NCI-H524 treated with DMSO at 0.1 percent for 48 hours (cell line): Measurements from ENCODE around the gene C4orf50.

ENCODE experiments used
- DNase-seq: peaks from one replicate; lab custom pipeline; 2025; lab: John Stamatoyannopoulos, UW

Gene C4orf50

DNA sequence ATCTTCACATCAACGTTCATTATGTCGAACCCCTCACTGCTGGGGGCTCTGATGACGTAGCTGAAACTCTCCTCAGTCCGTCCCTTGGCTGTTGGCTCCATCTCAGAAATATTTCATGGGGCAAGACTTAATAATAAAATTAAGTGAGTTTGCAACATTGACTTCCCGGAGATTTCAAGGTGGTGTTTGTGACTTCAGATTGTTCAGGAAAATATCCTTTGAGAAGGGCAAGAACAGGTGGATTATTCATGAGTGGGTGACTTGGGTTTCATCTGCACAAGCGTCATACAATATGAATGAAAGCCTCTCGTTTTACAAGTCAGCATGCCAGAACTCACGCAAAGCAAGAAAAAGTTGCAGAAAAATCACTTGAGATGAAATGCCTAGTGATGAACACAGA, at the start of gene C4orf50:
TSS of gene C4orf50 (minus strand) at position 101 of the 400 bp plus-strand sequence.
- no peak for DNase-seq

DNA sequence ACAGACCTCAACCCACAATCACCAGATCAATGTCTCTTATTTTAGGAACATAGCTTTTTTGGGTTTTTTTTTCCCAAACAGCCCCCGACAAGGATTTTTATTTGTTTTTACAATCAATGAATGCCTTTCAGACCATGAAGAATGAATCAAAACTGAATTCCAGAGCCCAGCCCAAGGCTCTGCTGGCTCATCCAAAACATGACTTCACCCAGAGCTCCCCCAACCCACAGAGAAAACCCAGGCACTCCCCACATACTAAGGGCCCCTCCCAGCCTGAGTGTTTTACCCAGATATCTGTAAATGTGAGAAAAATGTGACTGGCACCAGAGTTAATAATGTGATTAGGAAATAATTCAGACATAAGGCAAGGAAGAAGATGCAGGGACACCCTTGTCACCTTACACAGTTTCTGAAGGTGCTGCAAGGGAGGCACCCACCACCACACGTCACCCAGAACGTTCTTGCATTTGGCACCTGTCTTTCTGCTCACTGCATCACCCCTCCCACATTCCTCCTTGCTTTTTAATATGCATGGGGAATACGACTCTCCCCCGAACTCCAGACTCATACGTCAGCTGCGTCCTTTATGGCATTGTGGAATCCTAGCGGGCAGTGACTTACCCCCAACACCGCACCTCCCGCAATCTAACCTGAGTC, 47.8 kb upstream of the C4orf50 start:
- DNase-seq, result no peak

DNA sequence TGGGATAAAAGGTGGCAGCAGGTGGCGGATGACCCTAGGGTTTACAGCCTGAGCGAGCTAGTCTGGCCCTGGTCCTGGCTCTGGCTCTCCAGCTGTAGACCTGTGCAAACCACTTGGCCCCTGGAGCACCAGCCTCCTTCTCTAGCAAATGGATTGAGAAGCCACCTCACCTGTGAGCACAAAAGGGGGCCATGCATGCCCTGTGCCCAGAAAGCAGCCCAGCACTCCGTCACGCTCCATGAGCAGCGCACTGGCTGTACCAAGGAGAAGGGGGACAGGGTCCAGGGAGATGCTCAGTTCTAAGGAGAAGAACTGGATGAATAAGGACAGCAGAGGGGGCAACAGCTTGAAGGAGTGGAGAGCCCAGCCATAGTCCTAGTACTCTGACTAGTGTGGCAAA, 46.9 kb upstream of the C4orf50 start:
- DNase-seq, result no peak

DNA sequence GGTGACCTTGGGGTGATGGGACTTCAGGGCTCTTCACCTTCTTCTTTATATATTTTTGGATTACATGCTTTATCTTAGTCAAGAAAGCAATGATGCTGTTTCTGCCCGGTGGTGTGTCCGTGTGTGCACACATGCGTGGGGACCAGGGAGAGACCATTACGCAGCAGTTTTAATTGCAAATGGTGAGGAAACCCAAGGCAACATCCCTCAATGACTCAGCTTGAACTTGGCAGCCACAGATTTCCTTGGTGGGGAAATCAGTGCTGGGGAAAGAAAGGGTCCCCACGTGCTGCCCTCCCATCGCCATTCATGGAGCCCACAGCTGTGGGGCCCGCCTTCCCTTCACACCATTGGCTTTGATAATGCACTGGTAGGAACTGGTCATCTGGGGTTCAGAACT, 46.2 kb upstream of the C4orf50 start:
- DNase-seq, result no peak

DNA sequence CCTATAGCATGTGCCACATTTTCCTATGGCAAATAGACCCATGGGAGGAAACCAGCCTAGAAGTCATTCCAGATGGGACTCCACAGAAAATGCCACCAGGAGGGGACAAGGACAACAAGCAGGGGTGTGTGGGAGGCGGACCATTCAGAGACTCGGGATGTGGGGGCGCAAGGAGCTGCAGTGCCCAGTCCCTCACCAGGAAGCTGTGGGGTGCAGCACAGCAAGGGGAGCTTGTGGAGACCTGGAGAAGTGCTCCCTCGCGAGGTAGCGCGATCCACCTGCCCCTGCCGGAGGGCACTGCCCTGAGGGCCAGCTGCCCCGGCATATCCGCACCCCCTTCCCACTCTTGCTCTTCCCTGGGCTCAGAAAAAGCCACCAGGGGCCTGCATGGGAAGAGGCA, 45.5 kb upstream of the C4orf50 start:
- no peak for DNase-seq

DNA sequence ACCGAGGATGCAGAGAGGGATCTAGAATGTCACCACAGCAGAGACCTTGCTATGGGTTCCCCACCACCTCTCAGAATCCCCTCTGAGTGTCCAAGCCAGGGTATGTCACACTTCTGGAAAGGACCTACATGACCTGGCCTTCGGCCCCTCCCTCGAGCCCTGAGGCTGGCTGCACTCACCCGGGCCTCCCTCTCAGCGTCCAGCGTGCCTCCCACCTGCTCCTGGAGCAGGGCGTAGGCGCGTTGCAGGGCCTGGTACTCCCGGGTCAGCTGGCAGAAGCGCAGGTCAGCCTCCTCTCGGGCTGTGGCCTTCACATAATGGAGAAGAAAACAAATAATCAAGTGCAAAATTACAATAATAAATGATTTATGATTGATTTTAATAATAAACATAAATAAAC, 43.9 kb upstream of the C4orf50 start:
- DNase-seq, result no peak

DNA sequence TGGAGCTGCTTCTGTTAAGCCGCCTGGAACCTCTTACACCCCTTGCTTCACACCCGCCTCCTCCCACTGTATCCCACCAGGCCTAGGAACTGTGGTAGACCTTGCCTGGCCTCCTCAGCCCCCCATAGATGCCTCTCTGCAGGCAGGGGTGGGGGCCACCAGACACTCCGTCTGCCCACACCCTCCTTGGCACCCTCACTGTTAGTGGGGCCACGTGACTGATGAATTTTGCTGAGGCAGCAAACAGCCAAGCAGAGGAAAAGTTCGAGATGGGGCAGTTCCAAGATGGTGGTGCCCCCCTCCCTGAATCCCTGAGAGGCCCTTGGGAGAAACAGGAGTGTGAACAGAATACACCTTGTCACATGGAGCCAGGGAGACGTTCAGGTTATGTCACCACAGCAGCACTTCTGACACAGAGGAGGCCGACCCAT, 41.2 kb upstream of the C4orf50 start:
- no peak for DNase-seq

DNA sequence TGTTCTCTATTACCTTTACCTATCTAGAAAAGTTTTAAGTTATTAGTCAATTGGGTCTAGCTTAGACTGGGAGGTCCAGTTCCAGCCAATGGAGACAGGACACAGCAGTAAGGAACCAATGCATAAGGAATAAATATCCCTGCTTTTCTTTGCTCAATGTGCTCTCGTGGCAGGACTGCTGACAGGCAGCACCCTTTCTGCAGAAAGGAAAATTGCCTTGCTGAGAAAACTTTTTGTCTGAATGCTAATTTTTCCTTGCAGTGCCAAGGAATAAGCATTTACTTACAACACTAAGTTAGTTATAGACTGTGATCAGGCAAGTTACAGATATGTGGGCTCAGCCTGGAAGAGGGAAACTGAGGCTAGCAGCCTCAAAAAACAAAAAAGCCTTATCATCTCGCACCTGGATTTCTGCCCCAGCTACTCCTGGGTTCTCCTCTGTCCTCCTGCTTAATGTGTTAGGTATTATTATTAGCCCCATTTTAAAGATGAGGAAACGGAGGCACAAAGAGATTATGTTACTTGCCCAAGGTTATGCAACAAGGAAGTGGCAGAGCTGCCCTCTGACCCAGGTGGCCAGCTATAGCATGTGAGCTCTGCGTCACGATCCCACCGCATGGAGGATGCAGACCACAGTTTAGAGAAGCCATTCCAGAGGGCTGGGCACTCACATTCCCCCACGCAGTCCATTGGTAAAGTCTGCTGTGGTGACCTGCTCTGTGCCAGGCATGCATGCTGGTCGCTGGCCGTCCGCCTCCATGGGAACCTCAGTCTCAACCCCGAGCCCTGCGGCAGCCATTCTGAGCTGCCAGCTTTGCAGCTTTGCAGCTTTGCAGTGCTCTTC, 40.5 kb upstream of the C4orf50 start:
- no peak for DNase-seq

DNA sequence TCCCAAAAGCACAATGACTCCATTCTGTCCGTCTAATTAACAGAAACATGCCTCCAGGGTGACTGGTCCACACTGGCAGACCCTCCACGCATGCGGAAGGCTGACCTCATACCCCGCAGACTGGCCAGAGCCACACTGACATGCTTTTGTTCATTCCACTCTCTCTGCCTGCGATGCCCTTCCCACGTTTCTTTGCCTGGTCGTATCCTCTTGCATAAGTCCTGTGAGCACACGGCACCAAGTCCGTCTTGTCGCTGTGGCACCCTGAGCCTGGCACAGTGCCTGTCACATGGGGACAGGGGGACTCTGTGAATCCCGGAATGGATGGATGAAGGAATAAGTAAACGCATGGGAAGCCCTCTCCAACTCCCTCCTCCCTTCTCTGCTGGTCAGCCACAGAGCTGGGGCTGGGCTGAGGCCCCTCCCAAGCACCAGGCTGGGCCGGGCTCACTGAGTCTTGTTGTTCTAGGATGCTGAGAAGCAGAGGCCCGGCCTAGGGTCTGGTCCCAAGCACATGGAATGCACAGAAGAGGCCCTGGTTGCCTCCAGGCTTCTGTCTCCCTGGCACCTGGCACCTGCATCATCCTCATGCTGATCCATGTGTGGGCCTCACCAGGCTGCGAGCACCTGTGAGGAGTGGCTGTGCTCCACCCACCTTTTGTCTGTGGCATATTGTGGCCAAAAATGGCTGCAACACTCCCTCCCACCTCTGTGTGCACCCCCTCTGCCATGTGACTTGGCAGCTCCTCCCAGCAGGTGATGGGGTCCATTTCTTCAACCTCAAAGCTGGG, 38.9 kb upstream of the C4orf50 start:
- no peak for DNase-seq

DNA sequence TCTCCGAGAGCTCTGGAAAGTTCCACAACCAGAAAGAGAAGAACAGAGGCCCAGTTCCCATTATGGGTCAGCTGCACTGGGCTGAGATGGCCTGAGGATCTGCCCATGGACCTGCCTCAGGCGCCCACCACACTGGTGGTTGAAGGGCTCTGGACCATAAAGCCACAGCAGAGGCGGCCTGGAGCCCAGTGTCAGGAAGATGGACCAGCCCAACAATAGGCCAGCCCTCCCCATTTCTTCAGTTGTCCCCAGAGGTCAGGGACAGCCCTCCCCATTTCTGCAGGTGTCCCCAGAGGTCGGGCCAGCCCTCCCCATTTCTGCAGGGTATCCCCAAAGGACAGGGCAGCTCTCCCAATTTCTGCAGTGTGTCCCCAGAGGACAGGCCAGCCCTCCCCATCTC, 37.2 kb upstream of the C4orf50 start:
- no peak for DNase-seq

DNA sequence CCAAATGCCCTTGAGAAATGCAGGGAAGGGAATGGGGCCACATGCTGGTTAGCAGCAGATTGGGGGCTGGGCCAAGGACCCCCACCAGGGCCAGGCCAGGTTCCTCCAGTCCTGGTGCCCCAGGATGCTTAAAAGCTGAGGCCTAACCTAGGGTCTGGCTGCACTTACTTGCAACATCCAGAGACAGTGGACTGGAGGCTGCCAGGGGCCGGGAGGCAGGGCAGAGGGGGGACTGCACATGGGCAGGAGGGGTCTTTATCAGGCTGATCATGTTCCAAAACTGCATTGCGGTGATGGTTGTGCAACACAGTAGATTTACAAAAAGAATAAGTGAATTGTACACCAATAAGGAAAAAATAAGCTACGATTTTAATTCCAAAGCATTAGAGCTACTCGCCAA, 36.8 kb upstream of the C4orf50 start:
- no peak for DNase-seq

DNA sequence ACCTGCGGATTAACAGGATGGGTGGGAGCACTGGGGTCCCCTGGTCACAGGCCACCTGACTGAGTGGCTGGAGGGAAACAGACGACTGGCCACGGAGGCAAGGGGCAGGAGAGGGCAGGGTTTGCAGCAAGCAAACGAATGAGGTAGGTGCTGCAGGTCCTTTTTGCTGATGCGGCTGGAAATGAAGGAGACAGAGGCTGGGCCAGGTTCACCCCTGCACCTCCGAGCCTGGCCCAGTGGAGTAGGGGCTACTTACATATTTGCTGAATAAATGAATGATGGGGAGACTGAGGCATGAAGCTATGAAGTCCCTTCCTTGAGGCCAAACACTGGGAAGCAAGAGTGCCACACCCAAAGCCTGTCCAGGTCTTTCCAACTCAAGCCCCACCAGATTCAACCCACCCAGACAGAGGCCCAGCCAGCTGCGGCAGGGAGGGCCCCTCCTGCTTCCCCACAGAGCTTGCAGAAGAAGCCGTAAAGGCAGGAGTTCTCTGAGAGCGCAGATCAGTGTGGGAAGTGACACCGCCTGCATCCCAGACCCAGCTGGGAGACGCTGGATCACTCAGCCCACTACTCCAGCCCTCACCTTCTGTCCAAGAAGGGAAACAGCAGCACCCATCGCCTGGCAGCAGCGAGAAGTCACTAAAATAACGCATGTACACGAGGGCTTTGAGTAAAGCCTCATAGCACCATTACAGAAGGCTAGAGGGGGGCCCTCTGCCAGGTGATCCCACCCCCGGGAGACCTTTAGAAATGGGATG, 36.1 kb upstream of the C4orf50 start:
- DNase-seq, result no peak

DNA sequence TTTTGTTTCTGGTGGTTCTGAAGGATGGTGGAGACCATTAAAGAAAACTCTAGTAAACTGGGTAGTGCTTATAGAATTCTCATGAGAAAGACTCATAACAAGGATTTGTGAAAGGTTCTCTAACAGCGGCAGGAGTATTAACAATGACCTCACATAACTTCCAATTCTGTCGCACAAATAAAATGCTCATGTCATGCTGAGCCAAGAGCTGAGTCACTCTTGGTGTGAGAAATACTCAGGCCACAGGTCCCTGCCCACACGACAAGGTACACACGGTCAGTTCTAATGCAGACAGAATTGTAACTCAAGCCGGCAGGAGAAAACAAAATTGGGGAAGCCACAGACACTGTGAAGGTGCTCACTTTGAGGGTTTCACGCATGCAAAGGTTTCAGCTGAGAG, 34.4 kb upstream of the C4orf50 start:
- DNase-seq, result no peak

DNA sequence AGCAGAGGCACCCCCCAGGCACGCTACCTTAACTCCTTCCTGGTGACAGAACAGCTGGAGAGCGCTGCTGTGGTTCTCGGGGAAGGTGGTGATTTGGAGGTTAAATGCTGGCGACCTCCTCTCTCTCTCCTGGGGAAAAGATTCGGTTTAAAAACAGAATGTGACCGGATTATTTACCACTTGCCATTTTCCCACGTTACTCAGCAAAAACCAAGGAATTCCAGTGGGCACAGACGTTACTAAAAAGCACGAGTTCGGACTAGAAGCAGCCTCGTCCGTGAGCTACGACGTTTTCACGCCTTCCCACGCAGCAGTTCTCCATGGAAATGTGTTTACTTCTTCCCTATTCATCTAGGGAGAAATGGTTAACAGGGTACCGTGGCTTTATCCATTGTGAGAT, 32.3 kb upstream of the C4orf50 start:
- no peak for DNase-seq

DNA sequence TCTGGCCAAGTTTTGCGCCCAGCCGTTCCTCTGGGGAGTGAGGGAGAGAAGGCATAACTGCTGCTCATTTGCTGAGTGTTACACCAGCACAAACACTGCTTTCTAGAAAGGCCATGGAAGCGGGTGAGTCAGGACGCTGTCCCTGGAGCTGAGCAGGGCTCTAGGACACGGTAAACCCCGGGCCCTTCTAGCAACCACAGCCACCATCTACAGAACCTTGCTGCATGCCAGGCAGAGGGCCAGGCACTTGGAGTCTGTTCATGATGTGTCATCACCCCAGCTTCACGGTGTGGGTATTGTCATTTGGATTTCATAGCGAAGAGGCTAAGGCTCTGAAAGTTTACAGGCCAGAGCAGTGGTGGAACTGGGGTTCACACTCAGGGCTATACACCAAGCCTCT, 31.8 kb upstream of the C4orf50 start:
- DNase-seq, result no peak

DNA sequence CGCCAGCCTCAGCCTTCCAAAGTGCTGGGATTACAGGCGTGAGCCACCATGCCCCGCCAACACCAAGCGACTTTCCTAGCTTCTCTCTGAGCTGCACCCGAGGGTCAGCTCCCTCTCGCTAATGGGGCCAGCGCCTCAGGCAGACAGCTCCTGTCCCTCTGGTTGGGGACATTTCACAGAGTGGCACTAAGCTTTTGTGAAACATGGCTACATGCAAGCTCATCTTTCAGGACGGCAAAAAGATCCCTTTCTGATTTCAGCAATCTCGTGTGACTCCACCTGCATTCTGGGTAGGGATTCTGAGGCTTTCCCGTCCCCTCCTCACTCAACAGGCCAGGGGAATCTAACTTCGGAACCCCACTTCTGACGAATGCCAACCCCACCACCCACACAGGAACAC, 31.0 kb upstream of the C4orf50 start:
- no peak for DNase-seq

DNA sequence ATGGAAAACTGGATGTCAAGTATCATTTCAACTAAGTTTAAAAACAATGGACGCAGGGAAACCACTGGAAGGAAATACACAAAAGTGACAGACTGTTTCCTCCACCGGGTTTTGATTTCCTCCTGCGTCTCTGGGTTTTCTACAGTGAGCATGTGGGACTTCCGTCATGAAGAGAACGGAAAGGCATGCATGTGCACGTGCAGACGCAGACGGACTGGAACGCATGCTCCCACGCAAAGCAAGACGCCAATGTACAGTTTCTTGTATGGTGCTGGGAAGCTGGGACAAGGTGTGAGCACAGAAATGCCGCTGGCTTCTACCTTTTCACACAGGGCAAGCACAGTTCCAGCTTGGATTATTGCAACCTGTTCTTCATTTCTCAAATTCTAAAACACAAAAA, 30.3 kb upstream of the C4orf50 start:
- DNase-seq, result no peak

DNA sequence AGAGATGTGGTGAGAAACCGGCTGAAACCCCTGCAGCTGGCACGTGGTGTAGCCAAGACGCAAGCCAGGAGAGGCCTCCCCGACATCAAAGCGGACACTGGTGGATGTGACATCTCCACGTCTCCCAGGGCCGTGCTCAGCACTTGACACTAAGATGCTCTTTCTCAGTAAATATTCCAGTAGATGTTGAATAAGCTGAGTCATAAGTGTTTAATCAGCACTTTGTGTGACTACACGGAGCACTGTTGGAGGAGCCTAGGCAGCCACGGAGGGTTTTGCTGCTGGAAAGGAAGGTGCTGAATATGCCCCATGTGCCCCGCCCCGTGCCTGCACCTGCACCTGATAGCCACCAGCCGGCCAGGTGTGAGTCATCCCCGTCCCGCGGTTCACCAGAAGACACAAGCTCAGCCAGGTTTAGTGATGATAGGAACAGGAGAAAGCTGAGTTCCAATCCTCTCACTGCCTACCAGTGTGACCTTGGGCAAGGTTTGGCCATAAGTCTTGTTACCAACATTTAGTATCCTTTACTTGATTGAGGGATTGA, 29.0 kb upstream of the C4orf50 start:
- no peak for DNase-seq

DNA sequence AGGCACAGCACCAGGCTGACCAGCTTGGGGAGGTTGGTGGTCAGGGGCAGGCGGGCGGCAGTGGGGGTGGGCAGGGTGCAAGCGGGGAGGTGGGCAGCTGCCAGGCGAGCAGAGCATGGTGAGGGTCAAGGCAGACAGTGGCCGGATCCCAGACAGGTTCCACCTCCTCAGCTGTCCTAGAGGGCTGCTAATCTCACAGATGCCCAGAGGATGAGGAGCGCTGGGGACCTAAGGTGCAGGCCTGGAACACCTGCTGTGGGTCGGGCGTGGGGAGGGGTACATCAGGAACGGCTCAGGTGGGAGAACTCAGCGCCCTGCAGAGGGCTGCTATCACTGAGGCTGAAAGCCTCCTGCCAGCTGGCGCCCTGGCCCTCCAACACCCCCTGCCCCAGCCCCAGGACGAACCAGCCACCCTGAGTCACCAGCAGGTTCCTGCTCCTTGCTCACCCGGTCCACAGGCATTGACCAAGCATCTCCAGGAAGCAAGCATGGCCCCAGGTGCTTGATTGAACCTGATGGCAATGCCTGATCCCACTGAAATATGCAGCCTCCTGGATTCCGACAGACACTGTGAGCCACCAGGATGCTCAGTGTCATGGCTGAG, 28.4 kb upstream of the C4orf50 start:
- DNase-seq, result no peak

DNA sequence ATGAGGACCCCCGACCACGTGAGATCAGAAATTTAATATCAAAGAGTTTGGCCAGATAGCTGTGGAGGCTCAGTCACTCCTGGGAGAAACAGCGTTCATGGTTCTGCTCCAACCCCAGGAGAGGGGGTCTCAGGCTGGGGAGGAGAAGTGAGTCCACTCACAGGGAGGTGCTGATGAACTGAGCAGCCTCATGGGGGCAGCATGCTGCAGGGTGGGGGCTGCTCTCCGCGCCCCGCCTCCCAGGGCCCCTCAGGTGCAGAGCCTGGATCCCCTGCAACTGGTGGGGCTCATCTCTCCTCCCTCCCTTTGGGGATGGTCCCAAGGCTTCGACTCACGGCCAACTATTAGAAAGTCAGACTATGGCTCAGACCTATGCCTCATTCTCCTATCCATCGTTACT, 26.6 kb upstream of the C4orf50 start:
- DNase-seq, result no peak

DNA sequence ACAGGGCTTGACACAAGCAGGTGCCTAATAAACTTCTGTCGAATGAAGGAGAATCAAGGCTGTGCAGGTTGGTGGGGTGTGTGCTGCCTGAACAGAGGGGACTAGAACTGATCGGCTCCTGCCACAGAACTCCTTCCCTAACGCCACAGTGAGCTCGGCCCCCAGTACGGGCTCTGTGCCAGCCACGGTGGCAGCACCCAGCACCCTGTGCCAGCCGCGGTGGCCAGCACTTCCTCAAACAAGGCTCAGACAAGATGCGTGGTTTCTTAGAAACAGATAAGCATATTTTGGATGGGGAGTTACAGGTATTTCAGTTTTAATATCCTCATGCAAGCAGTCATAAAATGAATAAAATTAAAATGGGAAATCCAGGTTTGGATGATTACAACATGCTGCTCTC, 26.0 kb upstream of the C4orf50 start:
- no peak for DNase-seq
